Ureter (tissue), 1 donor: ENCODE results near the gene CXCL1. TPM values are rescaled to one million over a fixed set of nuclear protein-coding genes. Genes with fewer than 3 reads are reported as not detected.

ENCODE experiments used
- DNase-seq: peaks from one replicate; pipeline ENCODE4 v3.0.0-alpha.2; 2020; ENCODE audit warnings: low spot score
- total RNA-seq: library from RNA; stranded (reverse); gene quantifications from one replicate; pipeline ENCODE4 v1.2.4, GENCODE V29; 2023
- donor health status: DM: yes; HTN: yes; CAD: no.

CXCL1 gene
- total RNA-seq, 1 donor from 2014 or later: 0.55 TPM

DNA sequence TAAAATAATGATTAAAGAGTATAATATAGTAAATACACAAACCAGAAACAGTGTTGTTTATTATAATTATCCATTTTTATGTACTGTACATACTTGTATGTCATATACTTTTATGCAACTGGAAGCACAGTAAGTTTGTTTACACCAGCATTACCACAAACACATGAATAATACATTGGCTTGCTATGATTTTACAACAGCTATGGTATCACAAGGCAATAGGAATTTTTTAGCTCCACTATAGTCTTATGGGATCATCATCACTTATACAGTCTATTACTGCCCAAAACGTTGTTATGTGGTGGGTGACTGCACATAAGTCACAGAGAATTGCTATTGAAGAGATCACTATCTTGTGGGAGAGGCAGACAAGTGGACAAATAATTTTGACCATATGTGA lies 17.9 kb upstream of the CXCL1 start:
- DNase-seq: no peak

DNA sequence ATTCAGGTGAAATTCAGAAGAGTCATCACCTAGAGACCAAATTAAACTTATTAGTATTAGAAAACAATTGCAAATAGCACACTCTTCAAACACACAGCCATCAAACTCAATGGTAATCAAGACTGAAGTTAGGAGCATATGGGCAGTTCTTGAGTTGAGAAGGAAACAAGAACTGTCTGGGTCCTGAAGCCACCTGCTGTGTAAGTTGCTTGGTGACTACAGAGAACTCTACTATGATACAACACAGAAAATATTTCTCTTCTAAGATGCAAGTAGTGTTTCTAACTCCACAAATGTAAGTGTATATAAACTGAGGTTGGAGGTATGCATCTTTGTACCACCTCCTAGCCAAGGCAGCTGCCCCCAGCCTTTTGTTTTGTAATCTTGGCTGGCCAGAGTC lies 16.4 kb upstream of the CXCL1 start:
- DNase-seq: no peak

GRCh38 chr4:73853246-73853704 lies 15.9 kb upstream of the CXCL1 start, which contains the start of gene PF4V1:
Gene PF4V1, plus strand, starts transcription at chr4:73853296. Its CDS starts 67 bp downstream, at chr4:73853363.
- no peak for DNase-seq

GRCh38 chr4:73853718-73854473 lies 15.3 kb upstream of the CXCL1 start:
- no peak for DNase-seq

GRCh38 chr4:73855406-73855805 lies 13.8 kb upstream of the CXCL1 start:
- DNase-seq: no peak

- DNase-seq: no peak
Measured at GRCh38 chr4:73856518-73856917, 12.7 kb upstream of the CXCL1 start.

- DNase-seq: no peak
Measured at GRCh38 chr4:73859614-73860088, 9.5 kb upstream of the CXCL1 start.

GRCh38 chr4:73860181-73860580 lies 9.0 kb upstream of the CXCL1 start:
- no peak for DNase-seq

DNA sequence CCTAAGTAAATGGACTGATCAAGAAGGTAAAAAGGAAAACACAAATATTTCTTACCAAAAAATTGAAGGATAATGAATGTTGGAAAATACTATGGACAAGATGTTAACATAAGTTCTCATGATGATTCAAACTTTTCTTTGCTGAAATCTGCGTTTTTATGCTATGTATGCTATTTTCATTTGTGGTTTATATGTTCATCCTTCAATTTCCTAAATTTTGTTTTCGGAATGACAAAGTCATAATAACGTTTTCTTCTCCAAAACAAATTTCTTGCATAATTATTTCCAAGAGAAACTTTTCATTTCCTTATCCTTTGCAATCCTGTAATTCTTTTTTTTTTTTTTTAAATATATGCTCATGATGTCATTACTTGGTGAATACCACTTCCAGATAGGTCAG lies 8.3 kb upstream of the CXCL1 start:
- no peak for DNase-seq

DNA sequence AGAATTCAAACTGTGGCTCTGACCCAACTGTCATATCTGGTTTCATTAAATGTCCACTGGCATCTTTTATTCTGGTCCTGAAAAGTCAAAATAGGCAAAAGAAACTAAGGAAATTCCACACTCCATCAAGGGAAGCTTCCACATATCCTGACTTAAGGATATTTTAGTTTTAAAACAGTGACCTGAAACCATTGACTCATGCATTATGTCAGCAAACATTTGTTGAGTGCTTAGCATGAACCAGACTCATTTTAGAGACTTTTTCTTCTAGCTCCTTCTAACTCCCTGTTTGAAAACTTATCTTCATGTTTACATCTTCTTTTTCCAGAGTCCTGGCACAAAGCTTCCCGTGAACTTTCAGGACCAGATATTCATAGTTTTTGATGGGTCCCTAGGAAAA lies 6.9 kb upstream of the CXCL1 start:
- no peak for DNase-seq

DNA sequence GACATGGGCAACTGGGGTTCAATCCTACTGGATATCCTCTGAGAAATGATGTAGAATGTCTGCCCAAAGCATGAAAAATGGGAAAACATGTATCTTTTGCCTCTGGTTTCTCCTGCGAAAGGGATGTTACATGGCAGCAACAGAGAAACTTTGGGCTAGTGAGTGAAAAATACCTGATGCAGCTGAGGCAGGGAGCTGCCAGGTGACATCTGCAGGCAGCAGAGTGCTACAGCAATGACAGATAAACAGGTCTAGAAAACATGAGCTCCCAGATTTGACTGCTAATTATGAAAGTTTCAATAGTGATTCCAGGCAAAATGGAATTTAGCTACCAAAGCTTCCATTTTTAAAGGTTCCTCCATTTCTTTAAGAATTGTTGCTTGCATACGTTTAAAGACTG lies 4.8 kb upstream of the CXCL1 start:
- no peak for DNase-seq

- DNase-seq: no peak
Measured at GRCh38 chr4:73864961-73865360, 4.2 kb upstream of the CXCL1 start.

- DNase-seq: no peak
Measured at GRCh38 chr4:73865431-73866096, 3.6 kb upstream of the CXCL1 start.

- no peak for DNase-seq
Measured at GRCh38 chr4:73866246-73866645, 2.9 kb upstream of the CXCL1 start.

- DNase-seq: no peak
Measured at GRCh38 chr4:73867783-73868182, 1.4 kb upstream of the CXCL1 start.

GRCh38 chr4:73868206-73869129 lies 725 bp upstream of the CXCL1 start:
- no peak for DNase-seq

GRCh38 chr4:73870260-73870659 lies 1.1 kb downstream of the CXCL1 start:
- DNase-seq: no peak

DNA sequence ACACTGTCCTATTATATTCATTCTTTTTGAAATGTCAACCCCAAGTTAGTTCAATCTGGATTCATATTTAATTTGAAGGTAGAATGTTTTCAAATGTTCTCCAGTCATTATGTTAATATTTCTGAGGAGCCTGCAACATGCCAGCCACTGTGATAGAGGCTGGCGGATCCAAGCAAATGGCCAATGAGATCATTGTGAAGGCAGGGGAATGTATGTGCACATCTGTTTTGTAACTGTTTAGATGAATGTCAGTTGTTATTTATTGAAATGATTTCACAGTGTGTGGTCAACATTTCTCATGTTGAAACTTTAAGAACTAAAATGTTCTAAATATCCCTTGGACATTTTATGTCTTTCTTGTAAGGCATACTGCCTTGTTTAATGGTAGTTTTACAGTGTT lies 1.6 kb downstream of the CXCL1 start:
- no peak for DNase-seq

DNA sequence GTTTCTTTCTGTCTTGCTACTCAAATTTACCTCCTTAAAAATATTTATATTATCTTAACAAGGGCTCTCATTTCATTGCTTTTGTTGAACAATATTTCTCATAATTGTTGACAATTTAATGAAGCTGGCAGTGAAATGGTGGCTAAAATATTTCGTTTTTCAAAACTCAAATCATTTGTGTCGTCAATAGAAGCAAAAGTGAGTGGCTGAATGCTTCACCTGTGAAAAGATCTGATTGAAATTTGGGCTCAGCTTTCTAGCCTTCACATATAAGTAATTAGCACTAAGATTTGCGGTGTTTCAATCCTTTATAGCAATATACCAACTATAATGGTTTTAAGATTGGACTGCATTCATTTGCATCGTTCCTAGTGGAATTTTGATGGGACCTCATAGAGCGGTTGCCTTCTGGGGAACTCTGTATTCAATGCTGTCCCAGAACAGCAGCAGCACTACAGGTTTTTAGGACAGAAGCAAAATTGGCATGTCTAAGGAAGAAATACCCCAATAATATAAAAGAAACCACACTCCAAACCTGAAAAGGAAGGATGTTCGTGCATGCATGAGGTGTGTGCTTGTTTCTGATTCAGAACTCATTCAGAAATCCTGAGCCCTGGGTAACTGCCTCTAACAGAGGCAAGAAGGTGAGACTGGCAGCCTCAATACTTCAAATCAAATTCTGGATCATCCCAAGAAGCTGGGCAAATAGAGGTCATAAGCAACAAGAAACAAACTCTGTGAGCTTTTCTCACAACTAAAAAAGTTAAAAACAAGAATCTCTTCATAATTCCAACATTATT lies 2.5 kb downstream of the CXCL1 start:
- no peak for DNase-seq

DNA sequence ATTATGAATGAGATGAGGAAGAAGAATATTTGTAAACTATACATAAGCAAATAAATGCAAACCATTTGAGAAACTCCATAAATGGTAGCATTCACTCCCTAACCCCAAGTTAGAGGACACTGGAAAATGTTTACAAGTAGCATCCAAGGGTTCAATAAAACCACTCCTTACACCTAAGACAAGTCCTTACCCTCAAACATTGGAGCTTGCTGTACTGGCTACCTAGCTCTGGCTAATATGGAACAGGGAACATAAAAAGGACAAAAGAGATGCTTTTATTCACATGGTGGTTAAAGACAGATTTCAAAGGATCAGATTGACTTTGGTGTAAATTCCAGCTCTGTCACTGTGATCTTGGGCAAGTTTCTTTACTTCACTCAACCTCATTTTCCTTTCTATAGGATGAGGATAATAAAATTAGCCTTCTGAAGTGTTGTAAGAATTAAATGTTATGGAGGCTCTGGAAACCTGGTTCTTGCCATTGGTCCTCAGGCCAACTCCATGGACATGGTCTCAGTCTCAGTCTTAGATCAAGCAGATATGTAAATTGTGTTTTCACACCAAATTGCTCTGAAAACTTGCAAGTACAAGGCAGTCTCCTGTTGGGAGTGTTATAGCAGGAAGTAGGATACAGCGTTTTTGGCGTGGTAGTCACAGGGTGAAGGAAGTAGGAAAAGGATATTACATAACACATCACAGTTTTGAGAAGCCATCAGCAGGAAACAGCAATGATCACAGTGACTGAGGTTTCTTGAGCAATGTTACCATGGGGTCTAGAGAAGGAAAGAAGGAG lies 3.3 kb downstream of the CXCL1 start:
- no peak for DNase-seq
